ENCODE results near the gene ALDH18A1.
"Not testable (repeated sequence)": the region's sequence is repeated elsewhere in the genome, so short reads cannot be mapped to it uniquely, and the experiment has no call there.

Gene ALDH18A1

DNA sequence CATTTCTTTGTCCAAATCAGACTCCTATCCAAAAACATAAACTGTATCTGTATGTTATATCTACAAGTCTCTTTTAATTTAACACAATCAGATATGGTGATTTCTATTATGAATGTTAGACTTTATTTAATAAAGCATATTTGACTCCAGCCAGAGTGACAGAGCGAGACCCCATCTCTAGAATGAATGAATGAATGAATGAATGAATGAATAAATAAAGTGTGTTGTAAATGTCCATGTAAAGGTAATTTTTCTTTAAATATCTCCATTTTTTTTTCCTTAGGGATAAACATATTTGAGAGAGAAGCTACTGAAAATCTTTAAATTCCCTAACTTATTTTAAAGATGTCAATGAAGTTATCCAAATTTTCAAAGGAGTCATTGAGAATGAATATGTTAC is 18.1 kb upstream of the ALDH18A1 start:
- peaks cover 58% of the 10 kb centered on the region for H3K36me3 ChIP-seq (ENCODE audit: control insufficient read depth, insufficient read depth, low read length)
- no peaks in the 10 kb centered on the region for H3K9me3 ChIP-seq (ENCODE audit: control insufficient read depth, insufficient read depth, low read depth, low read length)
- H3K27ac ChIP-seq (ENCODE audit: low read depth, low read length), result no peak overlapping the region

DNA sequence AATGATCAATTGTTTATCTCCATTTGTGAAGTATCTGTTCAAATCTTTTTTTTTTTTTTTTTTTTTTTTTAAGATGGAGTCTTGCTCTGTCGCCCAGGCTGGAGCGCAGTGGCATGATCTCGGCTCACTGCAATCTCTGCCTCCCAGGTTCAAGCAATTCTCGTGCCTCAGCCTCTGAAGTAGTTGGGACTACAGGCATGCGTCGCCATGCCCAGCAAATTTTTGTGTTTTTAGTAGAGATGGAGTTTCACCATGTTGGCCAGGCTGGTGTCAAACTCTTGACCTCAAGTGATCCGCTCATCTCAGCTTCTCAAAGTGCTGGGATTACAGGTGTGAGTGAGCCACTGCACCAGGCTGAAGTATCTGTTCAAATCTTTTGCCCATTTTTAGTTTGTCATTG is 16.1 kb upstream of the ALDH18A1 start:
- not testable (repeated sequence) for H3K4me3 ChIP-seq (ENCODE audit: low read depth, low read length); H3K9me3 ChIP-seq (ENCODE audit: control insufficient read depth, insufficient read depth, low read depth, low read length); H3K27me3 ChIP-seq (ENCODE audit: control insufficient read depth, insufficient read depth, low read length); H3K27ac ChIP-seq (ENCODE audit: low read depth, low read length); H3K4me1 ChIP-seq (ENCODE audit: control insufficient read depth, insufficient read depth, low read length); H3K9ac ChIP-seq (ENCODE audit: low read length)
- peaks cover 50% of the 10 kb centered on the region for H3K36me3 ChIP-seq (ENCODE audit: control insufficient read depth, insufficient read depth, low read length)

More for the DNA sequence above, 18.1 kb upstream of the ALDH18A1 start:
- Histone ChIP-seq H3K27me3 (ENCODE audit: control insufficient read depth, insufficient read depth, low read length) (no peaks in the 10 kb centered on the region), H3K4me1 (ENCODE audit: control insufficient read depth, insufficient read depth, low read length) (no peaks in the 10 kb centered on the region), H3K4me3 (ENCODE audit: low read depth, low read length) (no peak overlapping the region), H3K9ac (ENCODE audit: low read length) (no peak overlapping the region)

- Histone ChIP-seq H3K9me3 (ENCODE audit: control insufficient read depth, insufficient read depth, low read depth, low read length) (no peaks in the 10 kb centered on the region), H3K9ac (ENCODE audit: low read length) (no peak overlapping the region), H3K27ac (ENCODE audit: low read depth, low read length) (no peak overlapping the region), H3K36me3 (ENCODE audit: control insufficient read depth, insufficient read depth, low read length) (peaks cover 26% of the 10 kb centered on the region), H3K27me3 (ENCODE audit: control insufficient read depth, insufficient read depth, low read length) (no peaks in the 10 kb centered on the region), H3K4me1 (ENCODE audit: control insufficient read depth, insufficient read depth, low read length) (no peaks in the 10 kb centered on the region), H3K4me3 (ENCODE audit: low read depth, low read length) (no peak overlapping the region)
Measured at GRCh38 chr10:95664543-95664942, 8.0 kb upstream of the ALDH18A1 start.

- H3K27ac ChIP-seq (ENCODE audit: low read depth, low read length), result no peak overlapping the region
- H3K36me3 ChIP-seq (ENCODE audit: control insufficient read depth, insufficient read depth, low read length), result peaks cover 19% of the 10 kb centered on the region
- no peak overlapping the region for H3K9ac ChIP-seq (ENCODE audit: low read length)
- H3K9me3 ChIP-seq (ENCODE audit: control insufficient read depth, insufficient read depth, low read depth, low read length), result no peaks in the 10 kb centered on the region
- no peak overlapping the region for H3K4me3 ChIP-seq (ENCODE audit: low read depth, low read length)
- H3K27me3 ChIP-seq (ENCODE audit: control insufficient read depth, insufficient read depth, low read length), result no peaks in the 10 kb centered on the region
- no peaks in the 10 kb centered on the region for H3K4me1 ChIP-seq (ENCODE audit: control insufficient read depth, insufficient read depth, low read length)
Measured at GRCh38 chr10:95663496-95663895, 7.0 kb upstream of the ALDH18A1 start.

DNA sequence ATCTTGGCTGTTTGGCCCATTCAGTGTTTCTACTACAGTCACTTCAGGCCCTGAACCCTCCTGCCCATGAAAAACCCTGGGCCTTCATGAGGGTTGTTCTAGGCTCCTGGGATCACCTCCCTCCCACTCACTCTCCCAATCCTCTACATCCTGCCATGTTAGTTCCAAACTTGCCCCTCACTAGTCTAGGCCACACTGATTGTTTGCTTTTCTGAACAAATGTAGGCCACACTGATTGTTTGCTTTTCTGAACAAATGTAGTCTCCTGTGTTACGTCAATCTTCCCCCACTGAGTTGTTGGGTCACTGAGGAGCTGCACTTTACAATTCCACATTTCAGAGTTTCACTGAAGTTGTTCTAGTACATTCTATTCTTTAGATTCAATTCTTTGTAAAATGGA is 5.3 kb upstream of the ALDH18A1 start:
- Histone ChIP-seq H3K4me3 (ENCODE audit: low read depth, low read length) (no peak overlapping the region), H3K4me1 (ENCODE audit: control insufficient read depth, insufficient read depth, low read length) (0 out of 2 replicates have a peak, but pooled peaks cover 3% of the 10 kb centered on the region), H3K36me3 (ENCODE audit: control insufficient read depth, insufficient read depth, low read length) (peaks cover 15% of the 10 kb centered on the region), H3K9ac (ENCODE audit: low read length) (no peak overlapping the region), H3K9me3 (ENCODE audit: control insufficient read depth, insufficient read depth, low read depth, low read length) (no peaks in the 10 kb centered on the region), H3K27me3 (ENCODE audit: control insufficient read depth, insufficient read depth, low read length) (no peaks in the 10 kb centered on the region), H3K27ac (ENCODE audit: low read depth, low read length) (no peak overlapping the region)

GRCh38 chr10:95660283-95660682 is 3.8 kb upstream of the ALDH18A1 start:
- Histone ChIP-seq H3K4me3 (ENCODE audit: low read depth, low read length) (no peak overlapping the region), H3K9me3 (ENCODE audit: control insufficient read depth, insufficient read depth, low read depth, low read length) (no peaks in the 10 kb centered on the region), H3K36me3 (ENCODE audit: control insufficient read depth, insufficient read depth, low read length) (peaks cover 15% of the 10 kb centered on the region), H3K9ac (ENCODE audit: low read length) (no peak overlapping the region), H3K27ac (ENCODE audit: low read depth, low read length) (no peak overlapping the region), H3K4me1 (ENCODE audit: control insufficient read depth, insufficient read depth, low read length) (0 out of 2 replicates have a peak, but pooled peaks cover 6% of the 10 kb centered on the region), H3K27me3 (ENCODE audit: control insufficient read depth, insufficient read depth, low read length) (no peaks in the 10 kb centered on the region)

DNA sequence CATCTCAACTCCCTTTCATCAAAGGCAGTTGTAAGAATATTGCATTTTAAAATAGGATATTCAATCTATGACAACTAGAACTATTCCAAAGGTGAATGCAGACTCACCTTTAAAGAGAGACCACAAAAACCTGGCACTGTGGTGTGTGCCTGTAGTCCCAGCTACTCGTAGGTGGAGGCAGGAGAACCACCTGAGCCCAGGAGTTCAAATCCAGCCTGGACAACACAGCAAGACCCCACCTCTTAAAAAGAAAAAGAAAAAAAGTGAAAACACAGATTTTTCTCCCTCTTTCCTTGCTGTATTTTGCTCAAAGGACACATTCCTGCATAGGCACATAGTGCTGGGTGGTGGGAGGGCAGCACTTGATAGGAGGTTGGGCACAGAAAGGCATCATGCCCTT is 739 bp upstream of the ALDH18A1 start:
- H3K9ac ChIP-seq (ENCODE audit: low read length), result peak overlapping the region; percentile 91

DNA sequence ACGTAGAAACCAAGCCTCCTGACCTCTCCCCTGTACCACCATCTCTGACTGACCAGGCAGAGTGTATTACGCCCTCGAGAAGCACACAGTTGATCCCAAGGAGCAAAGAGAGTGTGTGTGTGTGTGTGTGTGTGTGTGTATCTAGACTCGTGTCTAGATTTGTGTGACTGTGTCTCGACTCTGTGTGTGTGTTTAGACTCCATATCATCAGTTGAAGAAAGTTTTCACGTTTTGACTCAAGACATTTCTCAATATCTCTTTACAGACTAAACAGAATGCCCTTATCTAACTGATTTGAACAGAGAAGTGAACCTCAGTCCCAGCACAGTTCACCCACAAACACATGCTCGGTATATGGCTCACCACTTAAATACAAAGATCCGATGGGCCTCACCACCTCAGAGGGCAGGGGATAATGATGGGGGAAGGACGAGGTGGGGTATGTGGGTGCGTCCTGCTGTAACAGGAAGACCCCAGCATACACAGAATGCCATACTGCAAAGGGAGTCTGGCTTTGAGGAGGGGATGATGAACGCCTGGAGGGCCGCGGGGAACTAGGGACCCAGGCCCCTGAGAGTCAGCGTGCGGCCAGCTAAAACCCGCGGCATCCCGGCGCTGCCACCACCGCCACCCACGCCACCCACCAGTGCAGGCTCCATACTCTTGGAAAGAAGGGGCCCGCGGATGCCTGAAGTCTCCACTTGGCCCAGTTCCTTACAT is 780 bp downstream of the ALDH18A1 start:
- Histone ChIP-seq H3K27me3 (ENCODE audit: control insufficient read depth, insufficient read depth, low read length) (no peaks in the 10 kb centered on the region), H3K9me3 (ENCODE audit: control insufficient read depth, insufficient read depth, low read depth, low read length) (no peaks in the 10 kb centered on the region), H3K4me3 (ENCODE audit: low read depth, low read length) (peak overlapping the region; percentile 91), H3K9ac (ENCODE audit: low read length) (peak overlapping the region; percentile 91), H3K27ac (ENCODE audit: low read depth, low read length) (0 out of 2 replicates have a peak overlapping the region, but pooled peaks have one; percentile 57), H3K4me1 (ENCODE audit: control insufficient read depth, insufficient read depth, low read length) (0 out of 2 replicates have a peak, but pooled peaks cover 11% of the 10 kb centered on the region), H3K36me3 (ENCODE audit: control insufficient read depth, insufficient read depth, low read length) (peaks cover 29% of the 10 kb centered on the region)

More for the DNA sequence above, 739 bp upstream of the ALDH18A1 start:
- no peaks in the 10 kb centered on the region for H3K9me3 ChIP-seq (ENCODE audit: control insufficient read depth, insufficient read depth, low read depth, low read length)
- H3K27me3 ChIP-seq (ENCODE audit: control insufficient read depth, insufficient read depth, low read length), result no peaks in the 10 kb centered on the region
- H3K36me3 ChIP-seq (ENCODE audit: control insufficient read depth, insufficient read depth, low read length), result peaks cover 14% of the 10 kb centered on the region; the same call in 1 of the 2 replicates
- 0 out of 2 replicates have a peak, but pooled peaks cover 11% of the 10 kb centered on the region for H3K4me1 ChIP-seq (ENCODE audit: control insufficient read depth, insufficient read depth, low read length)
- H3K27ac ChIP-seq (ENCODE audit: low read depth, low read length), result no peak overlapping the region
- peak overlapping the region; percentile 91 for H3K4me3 ChIP-seq (ENCODE audit: low read depth, low read length)

GRCh38 chr10:95653895-95654294 is 2.6 kb downstream of the ALDH18A1 start:
- H3K9ac ChIP-seq (ENCODE audit: low read length), result no peak overlapping the region
- peaks cover 35% of the 10 kb centered on the region for H3K36me3 ChIP-seq (ENCODE audit: control insufficient read depth, insufficient read depth, low read length)
- H3K27ac ChIP-seq (ENCODE audit: low read depth, low read length), result no peak overlapping the region
- H3K4me1 ChIP-seq (ENCODE audit: control insufficient read depth, insufficient read depth, low read length), result 0 out of 2 replicates have a peak, but pooled peaks cover 13% of the 10 kb centered on the region
- H3K9me3 ChIP-seq (ENCODE audit: control insufficient read depth, insufficient read depth, low read depth, low read length), result no peaks in the 10 kb centered on the region
- no peaks in the 10 kb centered on the region for H3K27me3 ChIP-seq (ENCODE audit: control insufficient read depth, insufficient read depth, low read length)
- H3K4me3 ChIP-seq (ENCODE audit: low read depth, low read length), result no peak overlapping the region

DNA sequence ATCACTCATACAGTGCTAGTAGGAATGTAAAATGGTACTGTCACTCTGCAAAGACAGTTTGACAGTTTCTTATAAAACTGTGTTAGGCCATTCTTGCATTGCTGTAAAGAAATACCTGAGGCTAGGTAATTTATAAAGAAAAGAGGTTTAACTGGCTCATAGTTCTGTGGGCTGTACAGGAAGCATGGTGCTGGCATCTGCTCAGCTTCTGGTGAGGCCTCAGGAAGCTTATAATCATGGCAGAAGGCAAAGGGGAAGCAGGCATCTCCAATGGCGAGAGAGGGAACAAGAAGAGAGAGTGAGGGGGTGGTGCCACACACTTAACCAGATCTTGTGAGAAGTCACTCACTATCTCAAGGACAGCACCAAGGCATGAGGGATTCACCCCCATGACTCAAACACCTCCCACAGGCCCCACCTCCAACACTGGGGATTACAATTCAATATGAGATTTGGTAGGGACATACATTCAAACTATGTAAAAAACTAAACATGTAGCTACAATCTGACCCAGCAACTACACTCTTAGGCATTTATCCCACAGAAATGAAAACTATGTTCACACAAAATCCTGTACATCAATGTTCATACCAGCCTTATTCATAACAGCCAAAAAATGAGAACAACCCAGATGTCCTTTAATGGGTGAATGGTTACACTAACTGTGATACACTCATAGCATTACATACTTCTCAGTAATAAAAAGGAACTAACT is 5.0 kb downstream of the ALDH18A1 start:
- Histone ChIP-seq H3K36me3 (ENCODE audit: control insufficient read depth, insufficient read depth, low read length) (peaks cover 57% of the 10 kb centered on the region), H3K9ac (ENCODE audit: low read length) (no peak overlapping the region), H3K4me3 (ENCODE audit: low read depth, low read length) (no peak overlapping the region), H3K9me3 (ENCODE audit: control insufficient read depth, insufficient read depth, low read depth, low read length) (no peaks in the 10 kb centered on the region), H3K4me1 (ENCODE audit: control insufficient read depth, insufficient read depth, low read length) (0 out of 2 replicates have a peak, but pooled peaks cover 10% of the 10 kb centered on the region), H3K27me3 (ENCODE audit: control insufficient read depth, insufficient read depth, low read length) (no peaks in the 10 kb centered on the region), H3K27ac (ENCODE audit: low read depth, low read length) (no peak overlapping the region)

DNA sequence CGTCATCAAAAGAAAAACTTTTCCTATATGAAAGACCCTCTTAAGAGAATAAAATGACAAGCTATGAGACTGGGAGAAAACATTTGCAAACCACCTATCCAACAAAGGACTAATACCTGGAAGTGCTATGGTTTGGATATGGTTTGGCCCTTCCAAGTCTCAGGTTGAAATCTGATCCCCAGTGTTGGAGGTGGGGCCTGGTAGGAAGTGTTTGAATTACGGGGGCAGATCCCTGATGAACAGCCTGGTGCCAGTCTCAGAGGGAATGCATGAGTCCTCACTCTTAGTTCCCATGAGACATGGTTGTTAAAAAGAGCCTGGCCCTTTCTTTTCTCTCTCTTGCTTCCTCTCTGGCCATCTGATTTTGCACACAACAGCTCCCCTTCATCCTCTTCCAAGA is 6.3 kb downstream of the ALDH18A1 start:
- H3K4me3 ChIP-seq (ENCODE audit: low read depth, low read length), result no peak overlapping the region
- H3K36me3 ChIP-seq (ENCODE audit: control insufficient read depth, insufficient read depth, low read length), result peaks cover 69% of the 10 kb centered on the region
- H3K27me3 ChIP-seq (ENCODE audit: control insufficient read depth, insufficient read depth, low read length), result no peaks in the 10 kb centered on the region
- no peak overlapping the region for H3K27ac ChIP-seq (ENCODE audit: low read depth, low read length)
- H3K4me1 ChIP-seq (ENCODE audit: control insufficient read depth, insufficient read depth, low read length), result 0 out of 2 replicates have a peak, but pooled peaks cover 6% of the 10 kb centered on the region
- no peak overlapping the region for H3K9ac ChIP-seq (ENCODE audit: low read length)
- no peaks in the 10 kb centered on the region for H3K9me3 ChIP-seq (ENCODE audit: control insufficient read depth, insufficient read depth, low read depth, low read length)
